Epithelial cell of esophagus (primary cell): ENCODE data around the gene NSF.
A peak's percentile ranks its signal among the peaks of the same experiment; 100 is the strongest.
"Not testable (repeated sequence)": the region's sequence is repeated elsewhere in the genome, so short reads cannot be mapped to it uniquely, and the experiment has no call there.

Experiments
- DNase-seq: peaks from one replicate; pipeline ENCODE4 v3.0.0; 2010; ENCODE audit warnings: low read depth
- H3K4me3 ChIP-seq: 2 replicates; pipeline ENCODE4 v1.5.1; 2011; ENCODE audit warnings: mild to moderate bottlenecking, low read length, control low read depth
- TF ChIP-seq, protein P1 (sequence below): IDR thresholded peaks from 2 replicates; pipeline ENCODE4 v1.5.1; 2011; ENCODE audit warnings: low read depth, mild to moderate bottlenecking, low read length, control low read depth, inconsistent platforms; ENCODE audit not compliant: insufficient read depth; ENCODE audit errors: missing control alignments

The NSF gene

GRCh38 chr17:46751425-46751824 is 161.0 kb downstream of the NSF start:
- TF ChIP-seq, protein P1, sequence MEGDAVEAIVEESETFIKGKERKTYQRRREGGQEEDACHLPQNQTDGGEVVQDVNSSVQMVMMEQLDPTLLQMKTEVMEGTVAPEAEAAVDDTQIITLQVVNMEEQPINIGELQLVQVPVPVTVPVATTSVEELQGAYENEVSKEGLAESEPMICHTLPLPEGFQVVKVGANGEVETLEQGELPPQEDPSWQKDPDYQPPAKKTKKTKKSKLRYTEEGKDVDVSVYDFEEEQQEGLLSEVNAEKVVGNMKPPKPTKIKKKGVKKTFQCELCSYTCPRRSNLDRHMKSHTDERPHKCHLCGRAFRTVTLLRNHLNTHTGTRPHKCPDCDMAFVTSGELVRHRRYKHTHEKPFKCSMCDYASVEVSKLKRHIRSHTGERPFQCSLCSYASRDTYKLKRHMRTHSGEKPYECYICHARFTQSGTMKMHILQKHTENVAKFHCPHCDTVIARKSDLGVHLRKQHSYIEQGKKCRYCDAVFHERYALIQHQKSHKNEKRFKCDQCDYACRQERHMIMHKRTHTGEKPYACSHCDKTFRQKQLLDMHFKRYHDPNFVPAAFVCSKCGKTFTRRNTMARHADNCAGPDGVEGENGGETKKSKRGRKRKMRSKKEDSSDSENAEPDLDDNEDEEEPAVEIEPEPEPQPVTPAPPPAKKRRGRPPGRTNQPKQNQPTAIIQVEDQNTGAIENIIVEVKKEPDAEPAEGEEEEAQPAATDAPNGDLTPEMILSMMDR, result no peak
- no peak overlapping the region for H3K4me3 ChIP-seq
- DNase-seq, result no peak

GRCh38 chr17:46753776-46754175 is 163.3 kb downstream of the NSF start:
- TF ChIP-seq, protein P1, result no peak
- DNase-seq, result no peak

GRCh38 chr17:46756081-46756735 is 165.7 kb downstream of the NSF start:
- H3K4me3 ChIP-seq, result no peak overlapping the region
- TF ChIP-seq, protein P1, result no peak
- no peak for DNase-seq

More at GRCh38 chr17:46753776-46754175, 163.3 kb downstream of the NSF start:
- no peak overlapping the region for H3K4me3 ChIP-seq

- DNase-seq, result no peak
- TF ChIP-seq, protein P1, result no peak
- no peak overlapping the region for H3K4me3 ChIP-seq
Measured at GRCh38 chr17:46756861-46757260, 166.4 kb downstream of the NSF start.

DNA sequence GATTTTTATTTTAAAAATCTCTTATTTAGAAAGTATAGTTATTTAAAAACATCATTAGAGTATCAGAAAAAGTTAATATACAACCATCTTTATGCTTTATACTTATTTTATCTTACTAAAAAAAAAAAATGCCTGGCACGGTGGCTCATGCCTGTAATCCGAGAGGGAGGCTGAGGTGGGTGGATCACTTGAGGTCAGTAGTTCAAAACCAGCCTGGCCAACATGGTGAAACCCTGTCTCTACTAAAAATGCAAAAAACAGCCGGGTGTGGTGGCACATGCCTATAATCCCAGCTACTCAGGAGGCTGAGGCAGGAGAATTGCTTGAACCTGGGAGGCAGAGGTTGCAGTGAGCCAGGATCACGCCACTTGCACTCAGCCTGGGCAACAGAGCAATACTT is 167.1 kb downstream of the NSF start:
- not testable (repeated sequence) for DNase-seq, H3K4me3 ChIP-seq

- TF ChIP-seq, protein P1, result no peak
- no peak overlapping the region for H3K4me3 ChIP-seq
Measured at GRCh38 chr17:46758614-46759013, 168.1 kb downstream of the NSF start.

GRCh38 chr17:46759141-46759540 is 168.7 kb downstream of the NSF start:
- H3K4me3 ChIP-seq, result no peak overlapping the region
- TF ChIP-seq, protein P1, result no peak
- no peak for DNase-seq

More at GRCh38 chr17:46758614-46759013, 168.1 kb downstream of the NSF start:
- DNase-seq, result peak; percentile 57

DNA sequence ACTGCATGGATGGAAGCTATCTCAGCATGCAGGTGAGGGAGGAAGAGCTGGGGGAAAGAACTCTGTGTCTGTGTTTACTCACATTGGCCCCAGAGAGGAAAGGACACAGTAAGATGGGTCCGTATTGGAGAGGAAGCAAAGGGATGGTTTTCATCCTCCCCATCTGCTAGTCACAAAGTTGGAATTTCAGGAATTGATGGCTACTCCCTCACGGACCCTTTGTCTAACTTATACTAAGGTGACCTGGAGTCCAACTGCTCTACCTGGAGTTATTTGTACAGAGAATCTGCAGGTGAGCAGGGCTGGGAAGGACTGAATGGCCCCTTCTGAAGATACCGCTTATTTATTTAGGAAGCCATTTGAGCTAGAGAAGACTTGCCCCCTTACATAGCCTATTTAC is 172.9 kb downstream of the NSF start:
- no peak for DNase-seq
- TF ChIP-seq, protein P1, result no peak
- no peak overlapping the region for H3K4me3 ChIP-seq
